ENCODE data around the gene SLC16A8. TPM values are rescaled to one million over a fixed set of nuclear protein-coding genes. Genes with fewer than 3 reads are reported as not detected.
"Not testable (repeated sequence)": the region's sequence is repeated elsewhere in the genome, so short reads cannot be mapped to it uniquely, and the experiment has no call there.

The SLC16A8 gene
- polyA plus RNA-seq, 1 donor (not counting 4 experiments of a cell fraction or from before 2014, with no cell fraction given), result not detected

- no peaks in the 10 kb centered on the region for H3K79me2 ChIP-seq (ENCODE audit: control insufficient read depth, insufficient read depth, low read length)
- H3K9me3 ChIP-seq (ENCODE audit: control insufficient read depth, low read depth, low read length), result no peaks in the 10 kb centered on the region
- no peak for TF ChIP-seq EZH2 (IDR thresholded peaks at IDR 0.05; ENCODE audit: low read length)
- peaks cover 0 to 4% of the 10 kb centered on the region in 2 experiments for H3K36me3 ChIP-seq (ENCODE audit: control insufficient read depth in 2 of 2, extremely low read depth in 1 of 2, insufficient read depth in 2 of 2, low read length in 2 of 2)
- DNase-seq (ENCODE audit: low read depth, low spot score) (no peak), FAIRE-seq (no peak)
- H3K9ac ChIP-seq (ENCODE audit: control insufficient read depth, extremely low read depth, insufficient read depth, low read length), result no peak overlapping the region
- no peak overlapping the region for H3K27ac ChIP-seq (ENCODE audit: control insufficient read depth, insufficient read depth, low read length)
- no peak overlapping the region for H2AFZ ChIP-seq (ENCODE audit: control insufficient read depth, low read length)
- no peak overlapping the region for H3K4me2 ChIP-seq (ENCODE audit: control insufficient read depth, extremely low read depth, insufficient read depth, low read depth, low read length)
- peaks cover 29% of the 10 kb centered on the region for H3K27me3 ChIP-seq (ENCODE audit: control insufficient read depth, extremely low read depth, insufficient read depth, low read length)
- H3K4me3 ChIP-seq (ENCODE audit: control insufficient read depth in 2 of 3, extremely low read depth in 1 of 3, insufficient read depth in 2 of 3, low read depth in 1 of 3, low read length in 3 of 3), result no peak overlapping the region
- no peaks in the 10 kb centered on the region for H3K9me1 ChIP-seq (ENCODE audit: control insufficient read depth, extremely low read depth, insufficient read depth, low read length)
- dilution Hi-C loops (cut with MboI; ENCODE audit: extremely low pct_ligation_motif_present, low sequenced_read_pairs), result no loop called here
- H3K4me1 ChIP-seq (ENCODE audit: control insufficient read depth, extremely low read depth, insufficient read depth, low read length), result no peaks in the 10 kb centered on the region
- H4K20me1 ChIP-seq (ENCODE audit: control insufficient read depth, extremely low read depth, insufficient read depth, low read length), result no peaks in the 10 kb centered on the region
Measured at GRCh38 chr22:38079804-38080203, 4.2 kb downstream of the SLC16A8 start.

- H2AFZ ChIP-seq (ENCODE audit: control insufficient read depth, low read length); H3K9me1 ChIP-seq (ENCODE audit: control insufficient read depth, extremely low read depth, insufficient read depth, low read length); H3K36me3 ChIP-seq (ENCODE audit: control insufficient read depth in 2 of 2, extremely low read depth in 1 of 2, insufficient read depth in 2 of 2, low read length in 2 of 2); FAIRE-seq; H3K9me3 ChIP-seq (ENCODE audit: control insufficient read depth, low read depth, low read length); H3K9ac ChIP-seq (ENCODE audit: control insufficient read depth, extremely low read depth, insufficient read depth, low read length); dilution Hi-C loops (cut with MboI; ENCODE audit: extremely low pct_ligation_motif_present, low sequenced_read_pairs); H4K20me1 ChIP-seq (ENCODE audit: control insufficient read depth, extremely low read depth, insufficient read depth, low read length); DNase-seq (ENCODE audit: low read depth, low spot score); H3K4me2 ChIP-seq (ENCODE audit: control insufficient read depth, extremely low read depth, insufficient read depth, low read depth, low read length); H3K4me3 ChIP-seq (ENCODE audit: control insufficient read depth in 2 of 3, extremely low read depth in 1 of 3, insufficient read depth in 2 of 3, low read depth in 1 of 3, low read length in 3 of 3); H3K4me1 ChIP-seq (ENCODE audit: control insufficient read depth, extremely low read depth, insufficient read depth, low read length); H3K27ac ChIP-seq (ENCODE audit: control insufficient read depth, insufficient read depth, low read length); H3K79me2 ChIP-seq (ENCODE audit: control insufficient read depth, insufficient read depth, low read length): not testable (repeated sequence)
- H3K27me3 ChIP-seq (ENCODE audit: control insufficient read depth, extremely low read depth, insufficient read depth, low read length), result peaks cover 29% of the 10 kb centered on the region
Measured at GRCh38 chr22:38079208-38079607, 4.8 kb downstream of the SLC16A8 start.

DNA sequence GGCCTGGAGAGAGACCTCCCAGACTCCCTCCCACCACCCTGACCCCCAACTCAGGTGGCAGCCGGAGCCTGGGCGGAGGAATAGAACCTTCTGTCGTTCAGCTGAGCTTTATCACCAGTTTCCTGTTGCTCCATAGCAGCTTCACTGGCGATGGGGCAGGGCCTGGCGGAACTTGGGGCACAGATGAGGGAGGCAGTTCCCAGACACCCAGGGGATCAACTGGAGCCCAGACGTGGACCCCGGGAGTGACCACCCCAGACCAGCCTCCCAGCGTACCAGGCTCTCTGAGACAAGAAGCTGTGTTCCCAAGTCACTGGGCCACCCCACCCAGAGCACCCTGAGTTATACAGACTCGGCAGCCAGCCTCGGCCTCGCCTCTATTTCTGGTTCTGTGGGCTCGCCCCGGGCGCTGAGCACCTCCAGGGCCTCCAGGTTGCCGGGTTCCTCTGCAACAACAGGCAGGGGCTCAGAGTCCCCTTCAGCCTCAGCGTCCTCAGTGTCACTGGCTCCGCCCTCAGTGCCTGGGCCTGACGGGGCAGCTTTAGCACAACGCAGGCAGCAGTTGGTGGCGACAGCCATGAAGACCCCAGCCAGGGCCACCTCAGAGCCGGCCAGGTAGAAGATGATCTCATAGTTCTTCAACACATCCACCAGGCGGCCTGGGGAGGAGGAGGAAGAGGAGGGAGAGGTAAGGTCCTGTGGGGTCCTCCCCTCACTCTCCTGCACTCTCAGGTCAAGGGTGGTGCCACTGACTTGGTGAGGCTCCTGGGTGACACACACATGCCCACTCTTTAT lies 5.7 kb downstream of the SLC16A8 start:
- H3K27ac ChIP-seq (ENCODE audit: control insufficient read depth, insufficient read depth, low read length), result no peak overlapping the region
- no peak overlapping the region for H3K4me3 ChIP-seq (ENCODE audit: control insufficient read depth in 2 of 3, extremely low read depth in 1 of 3, insufficient read depth in 2 of 3, low read depth in 1 of 3, low read length in 3 of 3)
- H3K36me3 ChIP-seq (ENCODE audit: control insufficient read depth in 2 of 2, extremely low read depth in 1 of 2, insufficient read depth in 2 of 2, low read length in 2 of 2), result peaks cover 0 to 6% of the 10 kb centered on the region in 2 experiments
- H3K79me2 ChIP-seq (ENCODE audit: control insufficient read depth, insufficient read depth, low read length), result no peaks in the 10 kb centered on the region
- FAIRE-seq, result no peak
- no peak overlapping the region for H3K9ac ChIP-seq (ENCODE audit: control insufficient read depth, extremely low read depth, insufficient read depth, low read length)
- H3K27me3 ChIP-seq (ENCODE audit: control insufficient read depth, extremely low read depth, insufficient read depth, low read length), result peaks cover 27% of the 10 kb centered on the region
- TF ChIP-seq, protein P1, sequence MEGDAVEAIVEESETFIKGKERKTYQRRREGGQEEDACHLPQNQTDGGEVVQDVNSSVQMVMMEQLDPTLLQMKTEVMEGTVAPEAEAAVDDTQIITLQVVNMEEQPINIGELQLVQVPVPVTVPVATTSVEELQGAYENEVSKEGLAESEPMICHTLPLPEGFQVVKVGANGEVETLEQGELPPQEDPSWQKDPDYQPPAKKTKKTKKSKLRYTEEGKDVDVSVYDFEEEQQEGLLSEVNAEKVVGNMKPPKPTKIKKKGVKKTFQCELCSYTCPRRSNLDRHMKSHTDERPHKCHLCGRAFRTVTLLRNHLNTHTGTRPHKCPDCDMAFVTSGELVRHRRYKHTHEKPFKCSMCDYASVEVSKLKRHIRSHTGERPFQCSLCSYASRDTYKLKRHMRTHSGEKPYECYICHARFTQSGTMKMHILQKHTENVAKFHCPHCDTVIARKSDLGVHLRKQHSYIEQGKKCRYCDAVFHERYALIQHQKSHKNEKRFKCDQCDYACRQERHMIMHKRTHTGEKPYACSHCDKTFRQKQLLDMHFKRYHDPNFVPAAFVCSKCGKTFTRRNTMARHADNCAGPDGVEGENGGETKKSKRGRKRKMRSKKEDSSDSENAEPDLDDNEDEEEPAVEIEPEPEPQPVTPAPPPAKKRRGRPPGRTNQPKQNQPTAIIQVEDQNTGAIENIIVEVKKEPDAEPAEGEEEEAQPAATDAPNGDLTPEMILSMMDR (optimal IDR thresholded peaks at IDR 0.05 in 1 of 3, IDR thresholded peaks at IDR 0.05 in 1 of 3, conservative IDR thresholded peaks at IDR 0.05 in 1 of 3; ENCODE audit: extremely low read depth in 1 of 3, insufficient read depth in 2 of 3, low read length in 3 of 3), result no peak
- no peak for TF ChIP-seq EZH2 (IDR thresholded peaks at IDR 0.05; ENCODE audit: low read length)
- H4K20me1 ChIP-seq (ENCODE audit: control insufficient read depth, extremely low read depth, insufficient read depth, low read length), result no peaks in the 10 kb centered on the region
- H2AFZ ChIP-seq (ENCODE audit: control insufficient read depth, low read length), result no peak overlapping the region
- dilution Hi-C loops (cut with MboI; ENCODE audit: extremely low pct_ligation_motif_present, low sequenced_read_pairs), result no loop called here
- no peak for DNase-seq (ENCODE audit: low read depth, low spot score)
- no peak overlapping the region for H3K4me2 ChIP-seq (ENCODE audit: control insufficient read depth, extremely low read depth, insufficient read depth, low read depth, low read length)
- no peaks in the 10 kb centered on the region for H3K4me1 ChIP-seq (ENCODE audit: control insufficient read depth, extremely low read depth, insufficient read depth, low read length)
- no peaks in the 10 kb centered on the region for H3K9me1 ChIP-seq (ENCODE audit: control insufficient read depth, extremely low read depth, insufficient read depth, low read length)
- no peaks in the 10 kb centered on the region for H3K9me3 ChIP-seq (ENCODE audit: control insufficient read depth, low read depth, low read length)

All from keratinocyte (primary cell).